ENCODE data around the gene QRFP. TPM values are rescaled to one million over a fixed set of nuclear protein-coding genes. Genes with fewer than 3 reads are reported as not detected.

Gene QRFP
- total RNA-seq, 1 experiment from 2014 or later: not detected

DNA sequence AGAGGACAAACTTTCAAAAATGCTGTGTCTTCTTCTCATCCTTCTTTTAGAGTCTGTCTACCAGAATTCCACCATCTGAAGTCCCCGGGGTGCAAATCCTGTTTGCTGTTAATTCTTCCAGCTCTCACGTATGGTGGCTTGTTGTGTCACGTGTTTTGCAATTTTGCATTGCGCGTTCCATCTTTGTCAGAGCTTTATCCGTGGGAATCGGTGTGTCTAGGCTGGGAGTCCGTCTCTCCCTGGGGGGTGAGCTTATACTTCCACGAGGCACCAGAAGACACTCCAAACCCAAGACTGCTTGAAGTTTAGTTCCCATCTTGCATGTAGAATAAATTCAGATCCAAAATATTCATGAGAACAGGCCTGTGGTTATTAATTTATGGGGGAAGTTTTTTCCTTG, 48.6 kb upstream of the QRFP start:
- Mint-ChIP-seq H3K36me3 (ENCODE audit: insufficient read depth in 1 of 3, low read depth in 3 of 3) (no peaks in the 10 kb centered on the region; a peak in 1 of 7 replicates), H3K27ac (no peak overlapping the region), H3K27me3 (ENCODE audit: low read depth) (peaks cover 62% of the 10 kb centered on the region), H3K9me3 (peaks cover 6 to 9% of the 10 kb centered on the region in 2 experiments), H3K4me1 (peaks cover 15 to 25% of the 10 kb centered on the region in 2 experiments), H3K4me3 (no peak overlapping the region)
- Histone ChIP-seq H3K4ac (ENCODE audit: low read depth, low read length) (no peak overlapping the region), H3K14ac (ENCODE audit: insufficient read depth, low read length) (no peak overlapping the region), H2BK15ac (ENCODE audit: low read depth, low read length) (no peak overlapping the region), H4K20me1 (ENCODE audit: control insufficient read depth, insufficient read depth, insufficient read length) (no peaks in the 10 kb centered on the region), H3K9ac (ENCODE audit: extremely low read depth, insufficient read length, low read length) (no peak overlapping the region), H3K56ac (ENCODE audit: insufficient read length, low read depth, low read length) (no peak overlapping the region), H3K27ac (ENCODE audit: insufficient read length, low read depth, low read length) (no peak overlapping the region), H4K91ac (ENCODE audit: insufficient read length, low read depth, low read length) (no peak overlapping the region), H3K79me2 (ENCODE audit: insufficient read depth, low read length) (no peaks in the 10 kb centered on the region), H3K9me3 (ENCODE audit: control insufficient read depth, low read depth, low read length) (no peaks in the 10 kb centered on the region), H2AFZ (ENCODE audit: low read length) (no peak overlapping the region), H2AK5ac (ENCODE audit: insufficient read length, low read length) (no peak overlapping the region), H2BK20ac (ENCODE audit: low read depth, low read length, poor library complexity, severe bottlenecking) (no peak overlapping the region), H4K8ac (replicated peaks; ENCODE audit: insufficient read length, low read depth, low read length) (no peak overlapping the region), H3K27me3 (ENCODE audit: insufficient read depth, low read length) (peaks cover 7% of the 10 kb centered on the region; the same call in 1 of the 2 replicates), H3K4me2 (ENCODE audit: insufficient read depth, insufficient read length, low read length) (no peak overlapping the region), H2BK12ac (ENCODE audit: insufficient read length, low read depth, low read length) (no peak overlapping the region), H4K5ac (ENCODE audit: insufficient read length, low read depth, low read length) (no peak overlapping the region), H2BK120ac (ENCODE audit: low read depth, low read length, poor library complexity, severe bottlenecking) (no peak overlapping the region), H3K4me1 (ENCODE audit: insufficient read depth, low read length) (no peaks in the 10 kb centered on the region), H3K79me1 (ENCODE audit: insufficient read depth, low read depth, low read length, poor library complexity, severe bottlenecking) (no peaks in the 10 kb centered on the region), H3K23me2 (ENCODE audit: insufficient read length, low read depth, low read length, poor library complexity, severe bottlenecking) (peaks cover 3% of the 10 kb centered on the region), H2BK5ac (ENCODE audit: insufficient read length, low read length) (no peak overlapping the region), H3T11ph (ENCODE audit: low read length) (no peak overlapping the region), H3K18ac (ENCODE audit: insufficient read length, low read depth, low read length) (no peak overlapping the region), H3K23ac (ENCODE audit: insufficient read length, low read depth, low read length) (no peak overlapping the region)
- TF ChIP-seq, protein P1, sequence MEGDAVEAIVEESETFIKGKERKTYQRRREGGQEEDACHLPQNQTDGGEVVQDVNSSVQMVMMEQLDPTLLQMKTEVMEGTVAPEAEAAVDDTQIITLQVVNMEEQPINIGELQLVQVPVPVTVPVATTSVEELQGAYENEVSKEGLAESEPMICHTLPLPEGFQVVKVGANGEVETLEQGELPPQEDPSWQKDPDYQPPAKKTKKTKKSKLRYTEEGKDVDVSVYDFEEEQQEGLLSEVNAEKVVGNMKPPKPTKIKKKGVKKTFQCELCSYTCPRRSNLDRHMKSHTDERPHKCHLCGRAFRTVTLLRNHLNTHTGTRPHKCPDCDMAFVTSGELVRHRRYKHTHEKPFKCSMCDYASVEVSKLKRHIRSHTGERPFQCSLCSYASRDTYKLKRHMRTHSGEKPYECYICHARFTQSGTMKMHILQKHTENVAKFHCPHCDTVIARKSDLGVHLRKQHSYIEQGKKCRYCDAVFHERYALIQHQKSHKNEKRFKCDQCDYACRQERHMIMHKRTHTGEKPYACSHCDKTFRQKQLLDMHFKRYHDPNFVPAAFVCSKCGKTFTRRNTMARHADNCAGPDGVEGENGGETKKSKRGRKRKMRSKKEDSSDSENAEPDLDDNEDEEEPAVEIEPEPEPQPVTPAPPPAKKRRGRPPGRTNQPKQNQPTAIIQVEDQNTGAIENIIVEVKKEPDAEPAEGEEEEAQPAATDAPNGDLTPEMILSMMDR (conservative IDR thresholded peaks at IDR 0.05): no peak
- no CpG with 5 or more reads among the region's 9 CpGs for WGBS (ENCODE audit: extremely low coverage, insufficient read length, low lambda C conversion rate)
- DNase-seq: no peak
